Memory B cell (primary cell): ENCODE measurements around the gene PRDM16.
"Not testable (repeated sequence)": the region's sequence is repeated elsewhere in the genome, so short reads cannot be mapped to it uniquely, and the experiment has no call there.

Experiments
- ATAC-seq: fragments of 150-1000 bp; cut with Tn5 transposase; 2 replicates; pipeline ENCODE4 v1.10.0; 2021; ENCODE audit warnings: low read depth, mild to moderate bottlenecking, moderate library complexity
- DNase-seq, 2 donors: peaks; one replicate each; pipeline ENCODE4 v3.0.0; 2022; ENCODE audit warnings: low spot score in 2 of 2
- H3K27ac Mint-ChIP-seq: one replicate; pipeline ENCODE4 v1.8.0; 2022; ENCODE audit warnings: mild to moderate bottlenecking, moderate library complexity, mixed read lengths
- H3K27me3 Mint-ChIP-seq: one replicate; pipeline ENCODE4 v1.8.0; 2022; ENCODE audit warnings: mixed read lengths
- H3K36me3 Mint-ChIP-seq: one replicate; pipeline ENCODE4 v1.8.0; 2022; ENCODE audit warnings: mild to moderate bottlenecking, mixed read lengths
- H3K4me1 Mint-ChIP-seq: one replicate; pipeline ENCODE4 v1.8.0; 2022; ENCODE audit warnings: mixed read lengths
- H3K4me3 Mint-ChIP-seq: one replicate; pipeline ENCODE4 v1.8.0; 2022; ENCODE audit warnings: mild to moderate bottlenecking, moderate library complexity, mixed read lengths
- H3K9me3 Mint-ChIP-seq: one replicate; pipeline ENCODE4 v1.8.0; 2022; ENCODE audit warnings: mixed read lengths

The PRDM16 gene

DNA sequence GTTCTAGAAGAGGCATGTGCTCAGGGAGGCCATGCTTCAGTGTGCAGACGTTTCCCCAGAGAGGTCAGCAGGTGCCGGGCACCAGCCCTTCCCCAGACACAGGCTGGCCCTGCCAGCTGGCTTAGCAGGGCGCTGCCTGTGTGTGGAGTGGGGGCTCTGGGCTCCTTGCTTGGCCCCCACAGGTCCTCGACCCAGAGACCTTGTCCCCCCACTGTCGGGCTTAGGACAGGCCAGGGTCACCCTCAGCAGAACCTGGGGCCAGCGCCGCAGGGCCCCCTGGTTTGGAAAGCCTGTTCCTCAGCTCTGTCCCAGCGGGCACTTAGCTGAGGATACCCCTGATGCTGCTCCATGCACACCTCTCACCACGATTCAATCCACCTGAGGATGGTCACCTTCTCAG lies 213.2 kb downstream of the PRDM16 start:
- no peaks in the 10 kb centered on the region for H3K9me3 Mint-ChIP-seq
- no peaks in the 10 kb centered on the region for H3K36me3 Mint-ChIP-seq
- no peak for ATAC-seq
- H3K27me3 Mint-ChIP-seq, result peaks cover 7% of the 10 kb centered on the region
- no peak overlapping the region for H3K27ac Mint-ChIP-seq
- no peak overlapping the region for H3K4me3 Mint-ChIP-seq
- DNase-seq, result no peak
- peaks cover 2% of the 10 kb centered on the region for H3K4me1 Mint-ChIP-seq

DNA sequence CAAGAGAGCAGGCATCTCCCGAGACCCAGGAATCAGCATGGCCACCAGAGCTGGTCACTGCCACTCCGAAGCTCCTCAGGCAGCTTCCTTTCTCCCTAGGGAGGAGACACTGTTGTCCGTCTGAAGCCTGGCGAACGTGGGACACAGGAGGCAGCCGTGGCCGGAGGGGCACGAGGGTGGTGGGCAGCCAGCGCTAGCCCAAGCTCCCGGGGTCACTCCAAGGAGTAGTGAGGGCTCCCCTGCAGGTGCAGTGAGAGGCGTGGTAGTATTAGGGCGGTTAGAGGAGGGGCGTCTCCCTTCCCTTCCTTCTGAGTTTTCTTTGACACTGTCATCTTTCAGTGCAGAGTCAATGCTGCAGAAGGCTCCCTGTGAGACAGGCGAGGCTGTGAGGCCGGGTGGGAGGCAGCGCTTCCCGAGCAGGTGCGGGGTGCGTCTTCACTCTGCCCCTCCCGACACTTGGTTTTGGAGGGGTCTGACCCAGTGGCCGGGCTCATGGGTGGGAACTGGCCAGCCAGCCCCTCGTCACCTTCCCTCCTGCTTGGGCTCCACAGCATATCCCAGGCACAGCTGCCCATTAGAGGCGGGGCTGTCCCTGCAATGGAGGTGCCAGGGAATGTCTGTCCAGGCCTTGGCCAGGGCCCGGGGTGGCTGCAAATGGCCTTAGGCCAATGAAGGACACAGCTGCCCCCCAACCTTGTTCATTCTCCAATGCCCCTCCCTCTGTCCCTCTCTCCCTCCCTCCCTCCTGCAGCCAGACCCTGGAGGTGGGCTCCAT lies 213.8 kb downstream of the PRDM16 start:
- Mint-ChIP-seq H3K4me1 (peaks cover 2% of the 10 kb centered on the region), H3K4me3 (no peak overlapping the region), H3K27me3 (peaks cover 7% of the 10 kb centered on the region), H3K36me3 (no peaks in the 10 kb centered on the region), H3K9me3 (no peaks in the 10 kb centered on the region), H3K27ac (no peak overlapping the region)
- DNase-seq, result no peak
- ATAC-seq, result no peak

- peaks cover 2% of the 10 kb centered on the region for H3K4me1 Mint-ChIP-seq
- H3K4me3 Mint-ChIP-seq, result no peak overlapping the region
- DNase-seq (no peak), ATAC-seq (no peak)
- H3K27me3 Mint-ChIP-seq, result peaks cover 6% of the 10 kb centered on the region
- no peaks in the 10 kb centered on the region for H3K9me3 Mint-ChIP-seq
- no peaks in the 10 kb centered on the region for H3K36me3 Mint-ChIP-seq
- H3K27ac Mint-ChIP-seq, result no peak overlapping the region
Measured at GRCh38 chr1:3283849-3284248, 214.8 kb downstream of the PRDM16 start.

GRCh38 chr1:3284691-3285090 lies 215.7 kb downstream of the PRDM16 start:
- no peak for DNase-seq
- no peak for ATAC-seq
- no peaks in the 10 kb centered on the region for H3K36me3 Mint-ChIP-seq
- H3K27me3 Mint-ChIP-seq, result peaks cover 6% of the 10 kb centered on the region
- H3K4me1 Mint-ChIP-seq, result peaks cover 2% of the 10 kb centered on the region
- no peak overlapping the region for H3K4me3 Mint-ChIP-seq
- H3K27ac Mint-ChIP-seq, result no peak overlapping the region
- no peaks in the 10 kb centered on the region for H3K9me3 Mint-ChIP-seq

GRCh38 chr1:3285106-3285740 lies 216.2 kb downstream of the PRDM16 start:
- Mint-ChIP-seq H3K4me1 (peaks cover 2% of the 10 kb centered on the region), H3K27me3 (peaks cover 6% of the 10 kb centered on the region), H3K27ac (no peak overlapping the region), H3K36me3 (no peaks in the 10 kb centered on the region), H3K9me3 (no peaks in the 10 kb centered on the region), H3K4me3 (no peak overlapping the region)
- no peak for DNase-seq
- ATAC-seq, result no peak

DNA sequence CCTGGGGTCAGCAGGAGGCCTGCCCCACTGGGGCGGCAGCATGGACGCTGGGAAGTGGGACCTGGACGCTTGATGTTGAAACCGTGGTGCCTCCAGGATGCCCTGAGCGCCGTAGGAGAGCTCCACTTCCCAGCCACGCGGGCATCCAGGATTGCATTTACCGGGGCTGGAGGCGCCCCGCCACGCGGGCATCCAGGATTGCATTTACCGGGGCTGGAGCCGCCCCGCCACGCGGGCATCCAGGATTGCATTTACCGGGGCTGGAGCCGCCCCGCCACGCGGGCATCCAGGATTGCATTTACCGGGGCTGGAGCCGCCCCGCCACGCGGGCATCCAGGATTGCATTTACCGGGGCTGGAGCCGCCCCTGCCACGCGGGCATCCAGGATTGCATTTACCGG lies 218.1 kb downstream of the PRDM16 start:
- not testable (repeated sequence) for H3K9me3 Mint-ChIP-seq, H3K4me3 Mint-ChIP-seq, H3K4me1 Mint-ChIP-seq, H3K36me3 Mint-ChIP-seq, ATAC-seq, H3K27me3 Mint-ChIP-seq, DNase-seq, H3K27ac Mint-ChIP-seq

GRCh38 chr1:3287656-3288160 lies 218.7 kb downstream of the PRDM16 start:
- Mint-ChIP-seq H3K4me3 (no peak overlapping the region), H3K9me3 (no peaks in the 10 kb centered on the region), H3K36me3 (no peaks in the 10 kb centered on the region), H3K27me3 (peaks cover 3% of the 10 kb centered on the region), H3K27ac (no peak overlapping the region), H3K4me1 (no peaks in the 10 kb centered on the region)
- no peak for ATAC-seq
- no peak for DNase-seq

DNA sequence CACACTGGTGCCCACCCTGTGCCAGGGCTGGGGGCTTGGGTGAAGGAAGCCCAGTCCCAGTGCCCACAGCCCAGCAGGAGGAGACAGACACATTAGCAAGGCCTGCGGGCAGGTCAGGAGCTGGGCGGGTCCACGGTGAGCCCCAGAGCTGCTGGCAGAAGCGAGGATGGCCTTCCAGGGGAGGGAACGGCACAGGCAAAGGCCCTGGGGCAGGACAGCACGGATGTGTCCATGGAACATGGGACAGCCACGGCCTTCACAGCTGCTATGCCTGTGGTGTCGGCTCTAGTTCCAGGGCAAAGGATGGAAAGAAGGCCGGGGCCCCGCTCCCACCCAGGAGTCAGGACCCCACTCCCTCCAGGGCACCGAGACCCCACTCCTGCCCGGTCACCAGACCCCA lies 220.5 kb downstream of the PRDM16 start:
- no peaks in the 10 kb centered on the region for H3K9me3 Mint-ChIP-seq
- H3K4me1 Mint-ChIP-seq, result no peaks in the 10 kb centered on the region
- no peak for DNase-seq
- no peak overlapping the region for H3K4me3 Mint-ChIP-seq
- ATAC-seq, result no peak
- H3K27me3 Mint-ChIP-seq, result peaks cover under 1% of the 10 kb centered on the region
- no peak overlapping the region for H3K27ac Mint-ChIP-seq
- H3K36me3 Mint-ChIP-seq, result no peaks in the 10 kb centered on the region

- no peak overlapping the region for H3K27ac Mint-ChIP-seq
- no peak for ATAC-seq
- no peak overlapping the region for H3K4me3 Mint-ChIP-seq
- no peaks in the 10 kb centered on the region for H3K9me3 Mint-ChIP-seq
- H3K27me3 Mint-ChIP-seq, result peaks cover 1% of the 10 kb centered on the region
- DNase-seq, result no peak
- H3K4me1 Mint-ChIP-seq, result no peaks in the 10 kb centered on the region
- H3K36me3 Mint-ChIP-seq, result no peaks in the 10 kb centered on the region
Measured at GRCh38 chr1:3290438-3290837, 221.4 kb downstream of the PRDM16 start.

- Mint-ChIP-seq H3K36me3 (no peaks in the 10 kb centered on the region), H3K4me3 (no peak overlapping the region), H3K4me1 (no peaks in the 10 kb centered on the region), H3K9me3 (no peaks in the 10 kb centered on the region), H3K27ac (no peak overlapping the region), H3K27me3 (peaks cover 1% of the 10 kb centered on the region)
- no peak for DNase-seq
- no peak for ATAC-seq
Measured at GRCh38 chr1:3290915-3291314, 221.9 kb downstream of the PRDM16 start.

- no peak overlapping the region for H3K27ac Mint-ChIP-seq
- ATAC-seq, result no peak
- no peaks in the 10 kb centered on the region for H3K9me3 Mint-ChIP-seq
- H3K27me3 Mint-ChIP-seq, result peaks cover 1% of the 10 kb centered on the region
- H3K36me3 Mint-ChIP-seq, result no peaks in the 10 kb centered on the region
- H3K4me1 Mint-ChIP-seq, result no peaks in the 10 kb centered on the region
- DNase-seq, result no peak
- H3K4me3 Mint-ChIP-seq, result no peak overlapping the region
Measured at GRCh38 chr1:3292051-3292722, 223.2 kb downstream of the PRDM16 start.

- H3K27me3 Mint-ChIP-seq, result peaks cover 1% of the 10 kb centered on the region
- no peak overlapping the region for H3K27ac Mint-ChIP-seq
- DNase-seq (no peak), ATAC-seq (no peak)
- H3K4me1 Mint-ChIP-seq, result no peaks in the 10 kb centered on the region
- no peak overlapping the region for H3K4me3 Mint-ChIP-seq
- no peaks in the 10 kb centered on the region for H3K9me3 Mint-ChIP-seq
- H3K36me3 Mint-ChIP-seq, result no peaks in the 10 kb centered on the region
Measured at GRCh38 chr1:3292868-3293562, 224.0 kb downstream of the PRDM16 start.

DNA sequence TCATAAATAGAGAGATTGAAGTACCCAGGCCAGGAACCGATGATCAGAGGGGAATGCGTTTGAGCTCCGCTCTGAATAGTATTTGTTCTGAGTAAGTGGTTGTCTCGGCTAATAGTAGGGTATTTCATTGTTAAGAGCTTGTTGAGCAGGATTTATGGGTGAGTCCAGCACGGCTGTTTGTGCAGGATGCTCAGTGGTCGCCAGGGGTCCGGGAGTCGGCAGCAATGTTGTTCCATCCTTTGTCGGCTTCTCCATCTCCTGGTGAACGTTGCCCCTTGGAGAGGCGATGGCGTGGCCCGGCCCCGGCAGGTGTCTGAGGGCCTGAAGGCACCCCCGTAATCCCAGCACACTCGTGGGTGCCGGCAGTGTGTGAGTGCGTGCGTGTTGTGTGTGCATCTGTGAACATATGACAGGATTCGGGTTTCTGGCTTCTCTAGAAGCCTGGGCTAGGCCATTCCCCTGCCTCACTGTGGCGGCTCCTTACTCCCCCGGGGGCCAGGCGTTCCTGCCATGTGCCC lies 224.6 kb downstream of the PRDM16 start:
- no peaks in the 10 kb centered on the region for H3K36me3 Mint-ChIP-seq
- no peak overlapping the region for H3K27ac Mint-ChIP-seq
- H3K27me3 Mint-ChIP-seq, result peaks cover 1% of the 10 kb centered on the region
- DNase-seq (no peak), ATAC-seq (no peak)
- H3K4me3 Mint-ChIP-seq, result no peak overlapping the region
- H3K9me3 Mint-ChIP-seq, result no peaks in the 10 kb centered on the region
- no peaks in the 10 kb centered on the region for H3K4me1 Mint-ChIP-seq

DNA sequence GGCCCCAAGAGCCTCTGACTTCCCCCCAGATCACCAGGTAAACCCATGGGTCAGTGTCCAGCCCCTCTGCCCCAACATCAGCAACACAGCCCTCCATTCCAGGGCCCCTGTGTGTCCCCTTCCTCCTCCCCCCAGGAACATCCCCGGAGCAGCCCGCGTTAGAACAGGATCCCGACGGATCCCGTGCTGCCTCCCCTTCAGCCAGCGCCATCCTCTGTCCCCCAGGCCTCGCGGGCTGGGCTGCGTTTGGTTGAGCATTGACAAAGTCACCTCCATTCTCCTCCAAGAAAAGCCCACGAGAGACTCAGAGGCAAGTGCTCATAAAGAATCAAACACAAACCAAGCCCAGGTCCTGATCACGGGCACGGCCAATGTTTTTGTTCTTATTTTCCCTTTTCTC lies 225.4 kb downstream of the PRDM16 start:
- H3K36me3 Mint-ChIP-seq, result no peaks in the 10 kb centered on the region
- no peaks in the 10 kb centered on the region for H3K4me1 Mint-ChIP-seq
- no peak overlapping the region for H3K4me3 Mint-ChIP-seq
- no peak for DNase-seq
- no peak overlapping the region for H3K27ac Mint-ChIP-seq
- H3K27me3 Mint-ChIP-seq, result peaks cover 1% of the 10 kb centered on the region
- ATAC-seq, result no peak
- no peaks in the 10 kb centered on the region for H3K9me3 Mint-ChIP-seq
